Measurements from ENCODE around the gene TTR. TPM values are rescaled to one million over a fixed set of nuclear protein-coding genes. Genes with fewer than 3 reads are reported as not detected.

TTR gene
- total and polyA plus RNA-seq, 2 donors (not counting 1 experiment from before 2014, with no cell fraction given) = not detected

DNA sequence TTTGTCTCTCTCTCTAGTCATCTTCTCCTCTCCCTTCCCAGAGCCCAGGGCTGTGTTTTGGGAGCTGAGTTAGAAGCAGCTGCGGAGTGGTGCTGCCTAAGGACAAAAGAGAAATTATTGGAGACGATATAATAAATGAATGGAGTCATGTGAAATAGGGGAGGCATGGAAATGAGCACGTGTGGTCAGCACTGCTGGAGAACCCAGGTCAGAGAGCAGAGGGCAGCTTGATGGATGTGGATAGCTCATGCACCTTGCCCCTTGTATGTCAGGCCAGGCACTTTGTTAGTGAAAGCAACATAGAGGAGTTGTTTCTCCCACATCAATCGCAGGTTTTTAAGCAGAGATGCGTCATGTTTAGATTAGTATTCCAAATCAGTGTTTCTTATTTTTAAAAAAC, 15.7 kb downstream of the TTR start:
- Mint-ChIP-seq H3K27me3 (peaks cover 8% of the 10 kb centered on the region), H3K4me1 (no peaks in the 10 kb centered on the region), H3K4me3 (no peak overlapping the region), H3K27ac (no peak overlapping the region), H3K9me3 (ENCODE audit: insufficient read depth) (no peaks in the 10 kb centered on the region)
- no peak overlapping the region for H3K27ac ChIP-seq (ENCODE audit: low read length in 2 of 2)
- intact Hi-C loops (cut with micrococcal nuclease) = no loop called here
- CTCF ChIA-PET = no interaction called here
- H3K36me3 ChIP-seq (replicated peaks in 1 of 2; ENCODE audit: control extremely low read depth in 1 of 2, control insufficient read depth in 1 of 2, extremely low read depth in 1 of 2, insufficient read depth in 2 of 2, low read length in 1 of 2) = no peaks in the 10 kb centered on the region
- H3K27me3 ChIP-seq (replicated peaks in 1 of 4; ENCODE audit: control extremely low read depth in 1 of 4, control insufficient read depth in 3 of 4, insufficient read depth in 4 of 4, low read length in 3 of 4) = no peaks in the 10 kb centered on the region
- H3K79me2 ChIP-seq (ENCODE audit: control insufficient read depth, insufficient read depth, low read length) = no peaks in the 10 kb centered on the region
- no peaks in the 10 kb centered on the region for H3K4me1 ChIP-seq (ENCODE audit: control insufficient read depth in 2 of 2, insufficient read depth in 2 of 2, low read length in 2 of 2)
- ATAC-seq (ENCODE audit: low read depth) (no peak), DNase-seq (no peak)
- no peak overlapping the region for H2AFZ ChIP-seq (ENCODE audit: insufficient read depth, low read depth, low read length, poor library complexity, severe bottlenecking)
- H3K9ac ChIP-seq (ENCODE audit: low read length) = no peak overlapping the region
- H3K4me2 ChIP-seq (replicated peaks; ENCODE audit: low read depth, low read length, poor library complexity, severe bottlenecking) = no peak overlapping the region
- TF ChIP-seq EZH2 (IDR thresholded peaks at IDR 0.05; ENCODE audit: borderline replicate concordance, insufficient read depth, low read depth, low read length, poor library complexity, severe bottlenecking) = no peak
- TF ChIP-seq CTCF (IDR thresholded peaks at IDR 0.05) = no peak
- POLR2A ChIA-PET = no interaction called here
- H4K20me1 ChIP-seq (ENCODE audit: control insufficient read depth, insufficient read depth, low read length, poor library complexity, severe bottlenecking) = no peaks in the 10 kb centered on the region
- no peaks in the 10 kb centered on the region for H3K9me3 ChIP-seq (ENCODE audit: control extremely low read depth in 1 of 3, control insufficient read depth in 2 of 3, insufficient read depth in 1 of 3, low read length in 2 of 3)
- H3K4me3 ChIP-seq (ENCODE audit: control extremely low read depth in 1 of 5, extremely low read depth in 1 of 5, insufficient read depth in 1 of 5, low read depth in 2 of 5, low read length in 4 of 5) = no peak overlapping the region
- 71% methylated on average over 3 of the region's 5 CpGs for WGBS (ENCODE audit: insufficient coverage)

GRCh38 chr18:31609886-31610285, 18.2 kb downstream of the TTR start:
- H3K4me3 Mint-ChIP-seq = no peak overlapping the region
- H3K27me3 Mint-ChIP-seq = peaks cover 8% of the 10 kb centered on the region
- TF ChIP-seq EZH2 (IDR thresholded peaks at IDR 0.05; ENCODE audit: borderline replicate concordance, insufficient read depth, low read depth, low read length, poor library complexity, severe bottlenecking) = no peak
- no peak for TF ChIP-seq CTCF (IDR thresholded peaks at IDR 0.05)
- Histone ChIP-seq H3K9ac (ENCODE audit: low read length) (no peak overlapping the region), H3K4me2 (replicated peaks; ENCODE audit: low read depth, low read length, poor library complexity, severe bottlenecking) (no peak overlapping the region), H3K4me3 (ENCODE audit: control extremely low read depth in 1 of 5, extremely low read depth in 1 of 5, insufficient read depth in 1 of 5, low read depth in 2 of 5, low read length in 4 of 5) (no peak overlapping the region), H4K20me1 (ENCODE audit: control insufficient read depth, insufficient read depth, low read length, poor library complexity, severe bottlenecking) (no peaks in the 10 kb centered on the region), H3K9me3 (ENCODE audit: control extremely low read depth in 1 of 3, control insufficient read depth in 2 of 3, insufficient read depth in 1 of 3, low read length in 2 of 3) (no peaks in the 10 kb centered on the region), H3K4me1 (ENCODE audit: control insufficient read depth in 2 of 2, insufficient read depth in 2 of 2, low read length in 2 of 2) (no peaks in the 10 kb centered on the region), H3K27me3 (replicated peaks in 1 of 4; ENCODE audit: control extremely low read depth in 1 of 4, control insufficient read depth in 3 of 4, insufficient read depth in 4 of 4, low read length in 3 of 4) (no peaks in the 10 kb centered on the region), H2AFZ (ENCODE audit: insufficient read depth, low read depth, low read length, poor library complexity, severe bottlenecking) (no peak overlapping the region), H3K36me3 (replicated peaks in 1 of 2; ENCODE audit: control extremely low read depth in 1 of 2, control insufficient read depth in 1 of 2, extremely low read depth in 1 of 2, insufficient read depth in 2 of 2, low read length in 1 of 2) (no peaks in the 10 kb centered on the region), H3K27ac (ENCODE audit: low read length in 2 of 2) (no peak overlapping the region), H3K79me2 (ENCODE audit: control insufficient read depth, insufficient read depth, low read length) (no peaks in the 10 kb centered on the region)
- CTCF ChIA-PET = interaction anchor here (0.9 kb wide), 1 partner anchor 54 kb away, joined by 3 read pairs; no protein-coding TSS in a partner anchor
- no peak for DNase-seq
- H3K27ac Mint-ChIP-seq = no peak overlapping the region
- no peaks in the 10 kb centered on the region for H3K9me3 Mint-ChIP-seq (ENCODE audit: insufficient read depth)
- no peak for ATAC-seq (ENCODE audit: low read depth)
- no CpG with 5 or more reads among the region's 2 CpGs for WGBS (ENCODE audit: insufficient coverage)
- POLR2A ChIA-PET = no interaction called here
- intact Hi-C loops (cut with micrococcal nuclease) = no loop called here
- H3K4me1 Mint-ChIP-seq = no peaks in the 10 kb centered on the region

Data from B cell (primary cell).